Left lung (tissue), 10 donors: ENCODE results near the gene SCLT1. TPM values are rescaled to one million over a fixed set of nuclear protein-coding genes. Genes with fewer than 3 reads are reported as not detected.
A peak's percentile ranks its signal among the peaks of the same experiment; 100 is the strongest.

Experiments used
- ATAC-seq: fragments of 200-7000 bp; cut with Tn5 transposase; one replicate; pipeline ENCODE4 v1.9.1; 2020; ENCODE audit warnings: moderate library complexity
- DNase-seq, 4 donors: peaks; one replicate each; pipeline ENCODE4 v3.0.0-alpha.2; 2013 to 2020
- H3K27ac ChIP-seq, 2 donors: fragments of 200-600 bp; sonication (generic) in 1 of 2; one replicate each; pipeline versions ENCODE4 v1.5.0 to v1.8.0; 2020 to 2021
- H3K27me3 ChIP-seq, 2 donors: fragments of 200-600 bp; sonication (generic) in 1 of 2; one replicate each; pipeline versions ENCODE4 v1.5.0 to v1.8.0; 2020 to 2021
- H3K36me3 ChIP-seq, 2 donors: fragments of 200-600 bp; sonication (generic) in 1 of 2; one replicate each; pipeline versions ENCODE4 v1.5.0 to v1.8.0; 2020 to 2021
- H3K4me1 ChIP-seq, 2 donors: fragments of 200-600 bp; one replicate each; pipeline ENCODE4 v1.8.0; 2021
- H3K4me3 ChIP-seq, 2 donors: fragments of 200-600 bp; sonication (generic) in 1 of 2; one replicate each; pipeline versions ENCODE4 v1.5.0 to v1.8.0; 2020 to 2021; ENCODE audit warnings: mild to moderate bottlenecking in 1 of 2
- H3K9me3 ChIP-seq, 2 donors: fragments of 200-600 bp; sonication (generic) in 1 of 2; one replicate each; pipeline versions ENCODE4 v1.5.0 to v1.8.0; 2020 to 2021
- intact Hi-C, 2 donors: fragments of 100-400 bp; cut with DNase I; formaldehyde crosslinking; loops; one replicate each; pipeline versions ENCODE4 v1.11.2 to v1.14.2; 2022
- polyA plus RNA-seq, 6 donors: library from polyadenylated mRNA; unstranded; fragments of 120-200 nt; gene quantifications; one replicate each; pipeline ENCODE4 v1.2.1, GENCODE V29; 2013; ENCODE audit not compliant: insufficient read length in 6 of 6
- total RNA-seq, 2 donors: library from RNA; stranded (reverse); fragmentation: NEBNext Ultra II Directional; extraction: Animal tissue kit (Norgen Biotek cat#: 25700); gene quantifications; one replicate each; pipeline ENCODE4 v1.2.1, GENCODE V29; 2021
- TF ChIP-seq, protein P1 (sequence below), 2 donors: fragments of 200-600 bp; sonication (generic) in 1 of 2; IDR thresholded peaks; one replicate each; pipeline versions ENCODE4 v1.5.0 to v1.8.0; 2021; ENCODE audit warnings: antibody characterized with exemption in 2 of 2
- donor health status: DM: no; HTN: yes; CAD: no.
- donor health status: DM: no; HTN: no; CAD: no.

The SCLT1 gene
- total and polyA plus RNA-seq, 8 donors: 12.4 to 24.1 (median 17.6) TPM

DNA sequence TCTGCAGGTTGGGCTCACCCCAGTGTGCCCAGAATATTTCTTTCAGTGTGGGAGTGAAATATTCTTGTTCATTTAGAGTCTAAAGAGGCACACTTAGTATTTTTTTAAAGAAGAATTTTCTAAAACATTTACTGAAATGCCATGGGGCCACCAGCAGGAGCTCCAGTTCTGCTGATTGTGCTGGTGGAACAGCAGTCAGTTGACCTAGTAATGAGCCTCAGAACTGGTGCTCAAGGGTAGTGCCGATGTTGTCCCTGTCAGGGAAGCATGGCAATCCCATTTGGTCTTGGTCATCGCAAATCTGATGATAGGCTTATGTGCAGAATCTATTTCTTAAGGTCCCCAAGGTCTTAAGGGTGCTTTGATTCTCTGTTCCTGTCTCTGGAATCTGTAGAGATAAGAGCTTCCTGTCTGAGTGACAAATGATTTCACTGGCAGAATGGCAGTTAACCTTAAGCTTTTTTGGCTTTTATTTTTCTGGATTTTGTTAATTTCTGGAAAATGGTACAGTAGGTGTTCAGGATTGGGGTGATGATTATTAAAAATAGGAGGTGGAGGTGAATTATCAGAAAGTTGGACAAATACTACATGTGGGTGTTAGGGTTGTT is 252.5 kb downstream of the SCLT1 start:
- no peak for DNase-seq
- TF ChIP-seq, protein P1, sequence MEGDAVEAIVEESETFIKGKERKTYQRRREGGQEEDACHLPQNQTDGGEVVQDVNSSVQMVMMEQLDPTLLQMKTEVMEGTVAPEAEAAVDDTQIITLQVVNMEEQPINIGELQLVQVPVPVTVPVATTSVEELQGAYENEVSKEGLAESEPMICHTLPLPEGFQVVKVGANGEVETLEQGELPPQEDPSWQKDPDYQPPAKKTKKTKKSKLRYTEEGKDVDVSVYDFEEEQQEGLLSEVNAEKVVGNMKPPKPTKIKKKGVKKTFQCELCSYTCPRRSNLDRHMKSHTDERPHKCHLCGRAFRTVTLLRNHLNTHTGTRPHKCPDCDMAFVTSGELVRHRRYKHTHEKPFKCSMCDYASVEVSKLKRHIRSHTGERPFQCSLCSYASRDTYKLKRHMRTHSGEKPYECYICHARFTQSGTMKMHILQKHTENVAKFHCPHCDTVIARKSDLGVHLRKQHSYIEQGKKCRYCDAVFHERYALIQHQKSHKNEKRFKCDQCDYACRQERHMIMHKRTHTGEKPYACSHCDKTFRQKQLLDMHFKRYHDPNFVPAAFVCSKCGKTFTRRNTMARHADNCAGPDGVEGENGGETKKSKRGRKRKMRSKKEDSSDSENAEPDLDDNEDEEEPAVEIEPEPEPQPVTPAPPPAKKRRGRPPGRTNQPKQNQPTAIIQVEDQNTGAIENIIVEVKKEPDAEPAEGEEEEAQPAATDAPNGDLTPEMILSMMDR (IDR thresholded peaks at IDR 0.05): no peak
- H3K9me3 ChIP-seq: no peaks in the 10 kb centered on the region
- H3K4me1 ChIP-seq: peaks cover 0 to 2% of the 10 kb centered on the region in 2 donors
- peaks cover 0 to 16% of the 10 kb centered on the region in 2 donors for H3K36me3 ChIP-seq
- no peaks in the 10 kb centered on the region for H3K27me3 ChIP-seq
- no peak for ATAC-seq
- no peak overlapping the region for H3K4me3 ChIP-seq
- H3K27ac ChIP-seq: no peak overlapping the region
- intact Hi-C loops: no loop called here

DNA sequence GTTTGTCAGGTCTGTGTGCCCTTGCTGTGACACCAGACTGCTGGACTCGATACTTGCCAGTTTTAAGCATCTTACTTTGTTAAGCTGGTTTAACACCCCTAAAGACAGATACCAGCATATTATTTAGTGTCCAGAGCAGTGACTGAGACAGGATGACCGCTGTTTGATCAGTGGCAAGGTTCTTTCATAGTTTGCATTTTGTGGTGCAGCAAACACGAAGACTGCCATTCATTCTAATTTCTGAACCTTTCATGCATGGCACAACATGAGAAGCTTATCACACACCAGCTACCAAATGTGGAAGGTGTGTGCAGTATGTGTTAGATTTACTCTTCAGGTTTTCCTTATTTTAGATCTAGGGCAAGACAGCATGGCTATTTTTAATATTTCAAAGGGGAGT is 255.7 kb downstream of the SCLT1 start:
- Histone ChIP-seq H3K9me3 (no peaks in the 10 kb centered on the region), H3K27ac (no peak overlapping the region), H3K4me1 (peaks cover 3 to 11% of the 10 kb centered on the region in 2 donors), H3K36me3 (no peaks in the 10 kb centered on the region), H3K27me3 (no peaks in the 10 kb centered on the region), H3K4me3 (no peak overlapping the region)
- ATAC-seq (no peak), DNase-seq (no peak)
- TF ChIP-seq, protein P1 (IDR thresholded peaks at IDR 0.05): no peak
- intact Hi-C loops: no loop called here

DNA sequence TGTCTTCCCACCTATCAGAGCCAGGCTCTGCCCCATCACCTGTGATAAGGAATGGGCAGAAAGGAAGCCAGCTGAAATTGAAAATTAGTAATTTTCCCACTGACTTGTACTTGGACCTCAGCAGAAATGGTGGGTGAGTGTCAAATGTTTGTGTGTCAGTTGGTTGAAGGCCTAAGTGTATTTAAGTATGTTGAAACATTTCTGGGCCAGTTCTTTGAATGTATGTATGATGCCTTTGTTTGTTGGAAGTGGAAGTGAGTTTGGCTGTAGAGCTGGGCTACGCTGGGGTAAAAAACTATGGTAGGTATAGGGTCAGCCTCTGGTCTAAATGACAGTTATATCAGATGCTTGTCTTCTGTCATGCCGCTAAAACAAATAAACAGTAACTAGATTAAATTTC is 256.1 kb downstream of the SCLT1 start:
- Histone ChIP-seq H3K27ac (no peak overlapping the region), H3K27me3 (no peaks in the 10 kb centered on the region), H3K4me3 (no peak overlapping the region), H3K9me3 (no peaks in the 10 kb centered on the region), H3K4me1 (peaks cover 3 to 11% of the 10 kb centered on the region in 2 donors), H3K36me3 (no peaks in the 10 kb centered on the region)
- intact Hi-C loops: no loop called here
- no peak for ATAC-seq
- TF ChIP-seq, protein P1 (IDR thresholded peaks at IDR 0.05): no peak
- no peak for DNase-seq

DNA sequence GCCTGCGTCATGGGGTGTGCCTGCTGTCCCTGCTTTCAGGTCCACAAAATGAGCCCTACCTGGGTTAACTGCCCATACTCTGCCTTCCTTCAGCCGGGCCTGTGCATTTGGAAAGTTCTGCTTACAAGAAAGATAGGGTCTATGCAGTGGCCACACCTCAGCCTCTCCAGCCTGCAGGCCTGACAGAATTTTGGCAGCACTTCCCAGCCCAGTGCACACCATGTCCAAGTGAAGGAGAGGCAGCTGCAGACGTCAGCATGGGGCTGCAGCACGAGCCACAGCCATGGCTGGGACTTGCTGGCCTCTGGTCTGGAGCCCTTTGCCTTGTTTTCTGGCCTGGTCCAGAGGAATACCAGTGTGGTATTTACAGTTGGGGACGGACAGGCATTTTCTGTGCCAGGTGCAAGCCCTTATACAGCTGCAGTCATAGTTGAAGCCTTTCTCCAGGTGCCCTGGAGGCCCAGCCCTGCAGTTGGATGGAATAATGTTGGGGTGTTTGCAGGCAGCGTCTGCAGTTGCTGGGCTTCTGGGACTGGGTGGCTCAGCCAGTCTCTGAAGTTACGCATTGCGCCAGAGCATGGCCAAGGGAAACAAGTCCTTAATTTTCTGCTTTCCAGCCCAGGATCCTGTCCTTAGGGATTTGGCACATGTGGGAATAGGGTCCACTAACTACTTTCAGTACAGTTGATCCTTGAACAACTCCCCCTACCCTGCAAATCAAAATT is 257.7 kb downstream of the SCLT1 start:
- TF ChIP-seq, protein P1 (IDR thresholded peaks at IDR 0.05): no peak
- Histone ChIP-seq H3K4me1 (peaks cover 11 to 23% of the 10 kb centered on the region in 2 donors), H3K27ac (peak overlapping the region in 1 of 2 donors; percentile 45), H3K9me3 (no peaks in the 10 kb centered on the region), H3K36me3 (no peaks in the 10 kb centered on the region), H3K4me3 (no peak overlapping the region), H3K27me3 (no peaks in the 10 kb centered on the region)
- ATAC-seq (peak; percentile 93), DNase-seq (peak in 2 of 4 donors; percentile 51 to 67)
- intact Hi-C loops: no loop called here

Other genes with a start within 250 kb of the SCLT1 start
- gene C4orf33, start 2.6 kb upstream of the SCLT1 start, total RNA-seq: 10 to 100 TPM; 11.0 to 12.9 TPM
- 10 to 100 TPM; 16.3 to 21.1 (median 19.7) TPM for gene C4orf33, start 2.6 kb upstream of the SCLT1 start, polyA plus RNA-seq